ENCODE results near the gene ZNF581. TPM values are rescaled to one million over a fixed set of nuclear protein-coding genes. Genes with fewer than 3 reads are reported as not detected.

ZNF581 gene
- total and polyA plus RNA-seq, 5 donors from 2014 or later: 23.7 to 36.6 (median 33.8) TPM

DNA sequence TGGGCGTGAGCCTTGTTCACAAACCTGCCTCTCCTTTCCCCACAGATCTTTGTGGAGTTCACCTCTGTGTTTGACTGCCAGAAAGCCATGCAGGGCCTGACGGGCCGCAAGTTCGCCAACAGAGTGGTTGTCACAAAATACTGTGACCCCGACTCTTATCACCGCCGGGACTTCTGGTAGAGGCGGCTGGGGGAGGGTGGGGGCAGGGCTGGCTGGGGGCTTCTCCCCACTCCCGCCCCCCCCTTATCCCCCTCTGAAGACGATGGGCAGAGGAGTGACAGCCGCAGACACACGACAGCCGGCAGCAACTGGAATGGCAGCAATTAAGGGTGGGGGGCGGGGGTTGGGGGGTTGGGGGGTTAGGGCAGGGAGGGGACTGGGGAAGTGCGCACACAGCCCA, 30.4 kb downstream of the ZNF581 start:
- H3K4me1 Mint-ChIP-seq: peaks cover 19 to 66% (median 29%) of the 10 kb centered on the region in 4 donors
- peaks cover 19% of the 10 kb centered on the region for H3K36me3 Mint-ChIP-seq
- Histone ChIP-seq H3K4me3 (ENCODE audit: low read depth, low read length) (no peak overlapping the region), H3K27me3 (ENCODE audit: control insufficient read depth, insufficient read depth, low read length) (no peaks in the 10 kb centered on the region), H3K36me3 (ENCODE audit: control insufficient read depth, insufficient read depth, low read length) (peaks cover 45% of the 10 kb centered on the region), H3K4me1 (ENCODE audit: control insufficient read depth, insufficient read depth, low read length, poor library complexity, severe bottlenecking) (peaks cover 45% of the 10 kb centered on the region), H3K9me3 (ENCODE audit: control insufficient read depth in 2 of 2, low read length in 2 of 2) (no peaks in the 10 kb centered on the region), H3K27ac (ENCODE audit: insufficient read depth, low read length, poor library complexity, severe bottlenecking) (peak overlapping the region; percentile 85)
- DNase-seq: no peak
- no peak for ATAC-seq (ENCODE audit: low read depth in 2 of 2)
- H3K27ac Mint-ChIP-seq: peak overlapping the region in 2 of 3 donors; percentile 42 to 71
- no peaks in the 10 kb centered on the region for H3K27me3 Mint-ChIP-seq
- peak overlapping the region; percentile 47 to 76 (median 56) for H3K4me3 Mint-ChIP-seq
- H3K9me3 Mint-ChIP-seq: peaks cover 0 to 3% (median 0%) of the 10 kb centered on the region in 7 donors

DNA sequence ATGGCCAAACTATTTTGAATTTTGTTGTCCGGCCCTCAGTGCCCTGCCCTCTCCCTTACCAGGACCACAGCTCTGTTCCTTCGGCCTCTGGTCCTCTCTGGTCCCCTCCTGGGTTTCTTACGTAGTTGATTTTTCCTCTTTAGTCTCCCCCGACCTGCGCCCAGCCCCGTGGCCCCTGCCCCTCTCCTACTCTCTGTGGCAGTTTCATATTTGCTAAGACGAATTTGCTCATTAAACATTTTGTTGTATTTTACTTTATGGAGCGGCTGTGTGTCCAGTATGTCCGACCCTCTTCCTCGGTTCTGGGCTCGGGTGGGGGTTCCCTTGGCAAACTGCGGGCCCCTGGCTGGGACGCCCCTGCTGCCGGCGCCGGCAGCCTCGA, 31.0 kb downstream of the ZNF581 start:
- no peak for ATAC-seq (ENCODE audit: low read depth in 2 of 2)
- Histone ChIP-seq H3K9me3 (ENCODE audit: control insufficient read depth in 2 of 2, low read length in 2 of 2) (no peaks in the 10 kb centered on the region), H3K27ac (ENCODE audit: insufficient read depth, low read length, poor library complexity, severe bottlenecking) (peak overlapping the region; percentile 85), H3K4me3 (ENCODE audit: low read depth, low read length) (no peak overlapping the region), H3K4me1 (ENCODE audit: control insufficient read depth, insufficient read depth, low read length, poor library complexity, severe bottlenecking) (peaks cover 43% of the 10 kb centered on the region), H3K36me3 (ENCODE audit: control insufficient read depth, insufficient read depth, low read length) (peaks cover 45% of the 10 kb centered on the region), H3K27me3 (ENCODE audit: control insufficient read depth, insufficient read depth, low read length) (no peaks in the 10 kb centered on the region)
- no peak for DNase-seq
- Mint-ChIP-seq H3K4me1 (peaks cover 19 to 72% (median 30%) of the 10 kb centered on the region in 4 donors), H3K27me3 (no peaks in the 10 kb centered on the region), H3K9me3 (peaks cover 0 to 3% (median 0%) of the 10 kb centered on the region in 7 donors), H3K4me3 (peak overlapping the region in 2 of 4 donors; percentile 52 to 73), H3K27ac (peak overlapping the region; percentile 71 to 96 (median 84)), H3K36me3 (peaks cover 22% of the 10 kb centered on the region)

DNA sequence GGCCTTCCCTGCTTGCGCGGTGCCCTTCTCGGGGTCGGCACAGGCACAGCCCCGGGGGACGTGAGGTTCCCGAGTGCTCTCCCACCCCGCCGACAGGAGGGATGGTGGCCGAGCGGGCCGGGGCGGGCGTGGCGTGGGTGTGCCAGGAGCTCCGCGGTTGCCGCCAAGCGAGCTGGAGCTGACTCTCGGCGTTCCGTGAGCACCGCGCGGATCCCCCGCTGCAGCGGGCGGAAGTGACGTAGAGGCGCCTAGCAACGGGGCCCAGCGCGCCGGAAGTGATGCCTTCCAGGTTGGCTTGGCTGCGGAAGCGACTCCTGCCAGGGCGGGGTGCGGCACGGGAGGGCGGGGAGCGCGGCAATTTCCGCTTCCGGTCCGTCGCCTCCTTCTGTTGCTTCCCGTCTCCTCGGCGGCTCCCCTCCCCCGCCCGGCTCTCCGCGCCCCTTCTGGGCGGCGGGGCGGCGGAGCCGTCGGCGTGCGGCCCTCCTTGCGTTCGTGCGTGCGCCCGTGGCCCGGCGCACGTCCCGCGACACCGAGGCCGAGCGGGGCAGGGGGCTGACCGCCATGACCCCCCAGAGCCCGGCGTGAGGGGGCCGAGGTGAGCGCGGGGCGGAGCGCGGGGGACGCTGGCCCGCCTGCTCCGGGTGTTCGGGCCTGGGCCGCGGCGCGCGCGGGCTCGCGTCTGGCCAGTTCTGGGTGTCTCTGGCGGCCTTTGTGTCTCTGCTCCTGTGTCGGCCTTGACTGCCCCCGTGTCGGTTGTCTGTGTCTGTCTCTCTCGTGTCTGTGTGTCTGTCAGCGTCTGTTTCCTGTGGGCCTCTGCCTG, 31.6 kb downstream of the ZNF581 start, which contains the start of gene EPN1:
EPN1 (plus strand) TSS at position 386 of the 820 bp plus-strand sequence. CDS start 3,402 bp downstream, outside the sequence.
- peaks cover 19 to 78% (median 31%) of the 10 kb centered on the region in 4 donors for H3K4me1 Mint-ChIP-seq
- Histone ChIP-seq H3K27me3 (ENCODE audit: control insufficient read depth, insufficient read depth, low read length) (no peaks in the 10 kb centered on the region), H3K36me3 (ENCODE audit: control insufficient read depth, insufficient read depth, low read length) (peaks cover 44% of the 10 kb centered on the region), H3K9me3 (ENCODE audit: control insufficient read depth in 2 of 2, low read length in 2 of 2) (no peaks in the 10 kb centered on the region), H3K27ac (ENCODE audit: insufficient read depth, low read length, poor library complexity, severe bottlenecking) (peak within 1 kb of the TSS; percentile 85), H3K4me3 (ENCODE audit: low read depth, low read length) (peak within 1 kb of the TSS; percentile 95), H3K4me1 (ENCODE audit: control insufficient read depth, insufficient read depth, low read length, poor library complexity, severe bottlenecking) (peaks cover 41% of the 10 kb centered on the region)
- H3K27me3 Mint-ChIP-seq: no peaks in the 10 kb centered on the region
- peak within 1 kb of the TSS; percentile 94 to 100 (median 99) for H3K4me3 Mint-ChIP-seq
- peak; percentile 97 to 98 (median 98) for DNase-seq
- H3K9me3 Mint-ChIP-seq: peaks cover 0 to 3% (median 0%) of the 10 kb centered on the region in 7 donors
- peak; percentile 93 to 95 for ATAC-seq (ENCODE audit: low read depth in 2 of 2)
- H3K27ac Mint-ChIP-seq: peak within 1 kb of the TSS; percentile 92 to 97 (median 96)
- peaks cover 26% of the 10 kb centered on the region for H3K36me3 Mint-ChIP-seq

DNA sequence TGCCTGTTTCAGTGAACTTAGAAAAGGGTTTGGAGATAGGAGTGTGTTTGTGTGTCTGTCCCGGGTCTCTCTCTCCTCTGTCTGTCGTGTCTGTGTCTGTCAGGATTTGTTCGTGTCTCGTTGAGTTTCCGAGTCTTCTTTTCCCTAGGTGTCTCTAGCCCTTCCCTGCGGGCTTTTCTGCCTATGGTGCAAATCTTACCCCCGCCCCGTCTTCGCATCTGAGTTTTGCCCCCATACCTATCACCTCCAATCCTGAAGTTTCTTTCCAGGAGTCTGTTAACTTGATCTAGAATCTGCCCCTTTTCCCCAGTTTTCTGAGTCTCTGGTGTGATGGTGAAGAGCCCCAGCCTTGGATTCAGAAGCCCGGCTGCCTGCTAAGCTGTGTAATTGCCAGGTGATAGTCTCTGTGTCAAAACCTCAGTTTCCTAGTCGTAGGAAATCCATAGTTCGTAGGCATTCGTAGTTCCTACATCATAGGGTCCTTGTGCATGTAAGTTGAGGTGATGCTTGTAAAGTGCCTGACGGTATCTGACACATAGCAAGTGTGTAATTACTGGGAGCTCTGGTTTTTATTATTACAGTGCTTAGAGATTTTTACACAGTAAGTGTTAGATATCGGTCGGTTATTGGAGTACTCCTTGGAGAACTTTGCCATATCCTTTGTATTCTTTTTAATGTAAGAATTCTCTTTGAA, 32.4 kb downstream of the ZNF581 start:
- Histone ChIP-seq H3K4me3 (ENCODE audit: low read depth, low read length) (peak overlapping the region; percentile 95), H3K4me1 (ENCODE audit: control insufficient read depth, insufficient read depth, low read length, poor library complexity, severe bottlenecking) (peaks cover 40% of the 10 kb centered on the region), H3K9me3 (ENCODE audit: control insufficient read depth in 2 of 2, low read length in 2 of 2) (no peaks in the 10 kb centered on the region), H3K27ac (ENCODE audit: insufficient read depth, low read length, poor library complexity, severe bottlenecking) (peak overlapping the region; percentile 85), H3K36me3 (ENCODE audit: control insufficient read depth, insufficient read depth, low read length) (peaks cover 43% of the 10 kb centered on the region), H3K27me3 (ENCODE audit: control insufficient read depth, insufficient read depth, low read length) (no peaks in the 10 kb centered on the region)
- Mint-ChIP-seq H3K36me3 (peaks cover 22% of the 10 kb centered on the region), H3K9me3 (peaks cover 0 to 3% (median 0%) of the 10 kb centered on the region in 7 donors), H3K27me3 (no peaks in the 10 kb centered on the region), H3K4me3 (peak overlapping the region; percentile 94 to 100 (median 99)), H3K4me1 (peaks cover 19 to 76% (median 29%) of the 10 kb centered on the region in 4 donors), H3K27ac (peak overlapping the region; percentile 92 to 97 (median 96))
- DNase-seq (no peak), ATAC-seq (ENCODE audit: low read depth in 2 of 2) (no peak)

DNA sequence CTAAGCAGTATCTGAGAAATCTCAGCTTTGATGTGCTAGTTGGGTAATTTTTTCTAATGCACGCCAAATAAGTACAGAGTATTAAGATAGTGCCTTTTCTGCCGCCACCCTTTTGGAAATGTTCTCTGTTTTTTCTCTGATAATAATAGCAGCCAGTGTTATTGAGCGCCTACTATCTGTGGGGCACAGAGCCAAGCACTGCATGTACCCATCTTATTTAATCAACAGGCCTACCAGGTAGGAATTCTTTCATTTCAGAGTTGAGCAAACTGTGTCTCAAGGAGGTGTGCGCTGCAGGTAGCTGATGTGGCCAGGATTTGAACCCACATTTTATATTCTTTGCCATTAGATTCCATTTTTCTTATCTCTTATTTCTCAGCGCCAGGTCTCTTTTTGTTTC, 32.9 kb downstream of the ZNF581 start:
- H3K27ac Mint-ChIP-seq: peak overlapping the region in 2 of 3 donors; percentile 92 to 97

DNA sequence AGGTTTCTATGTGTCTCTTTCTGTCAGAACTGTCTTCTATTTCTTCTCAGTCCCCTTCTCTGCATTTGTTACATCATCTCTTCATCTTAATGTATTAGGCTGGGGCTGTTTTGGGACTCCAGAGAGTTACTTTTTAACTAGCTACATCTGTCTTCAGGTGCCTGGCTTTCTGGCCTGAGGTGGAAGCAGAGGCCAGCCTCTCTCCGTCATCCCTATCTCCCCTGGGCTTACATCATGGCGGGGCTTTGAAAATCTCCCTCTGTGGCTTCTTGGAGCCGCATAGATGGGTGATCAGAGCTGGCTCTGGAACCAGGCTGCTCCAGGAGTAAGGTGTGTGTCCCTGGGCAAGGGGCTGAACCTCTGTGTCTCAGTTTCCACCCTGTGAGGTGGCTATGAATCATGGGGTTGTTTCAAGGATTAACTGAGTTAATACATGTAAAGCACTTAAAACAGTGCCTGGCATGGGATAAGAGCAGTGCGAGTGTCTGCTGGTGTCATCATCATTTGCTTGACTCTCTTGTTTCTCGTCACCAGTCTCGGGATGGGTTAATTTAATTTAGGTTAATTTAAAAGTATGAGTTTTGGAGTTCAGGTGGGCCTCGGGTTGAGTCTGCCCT, 33.5 kb downstream of the ZNF581 start:
- Mint-ChIP-seq H3K9me3 (peaks cover 0 to 3% (median 0%) of the 10 kb centered on the region in 7 donors), H3K4me1 (peaks cover 19 to 68% (median 29%) of the 10 kb centered on the region in 4 donors), H3K36me3 (peaks cover 18% of the 10 kb centered on the region), H3K27ac (peak overlapping the region; percentile 26 to 92 (median 81)), H3K27me3 (no peaks in the 10 kb centered on the region), H3K4me3 (peak overlapping the region; percentile 75 to 100 (median 96))
- Histone ChIP-seq H3K36me3 (ENCODE audit: control insufficient read depth, insufficient read depth, low read length) (peaks cover 53% of the 10 kb centered on the region), H3K4me3 (ENCODE audit: low read depth, low read length) (peak overlapping the region; percentile 95), H3K4me1 (ENCODE audit: control insufficient read depth, insufficient read depth, low read length, poor library complexity, severe bottlenecking) (peaks cover 41% of the 10 kb centered on the region), H3K9me3 (ENCODE audit: control insufficient read depth in 2 of 2, low read length in 2 of 2) (no peaks in the 10 kb centered on the region), H3K27me3 (ENCODE audit: control insufficient read depth, insufficient read depth, low read length) (no peaks in the 10 kb centered on the region), H3K27ac (ENCODE audit: insufficient read depth, low read length, poor library complexity, severe bottlenecking) (no peak overlapping the region)
- DNase-seq (no peak), ATAC-seq (ENCODE audit: low read depth in 2 of 2) (no peak)

More for the DNA sequence above, 32.9 kb downstream of the ZNF581 start:
- Histone ChIP-seq H3K36me3 (ENCODE audit: control insufficient read depth, insufficient read depth, low read length) (peaks cover 48% of the 10 kb centered on the region), H3K27me3 (ENCODE audit: control insufficient read depth, insufficient read depth, low read length) (no peaks in the 10 kb centered on the region), H3K4me3 (ENCODE audit: low read depth, low read length) (peak overlapping the region; percentile 95), H3K27ac (ENCODE audit: insufficient read depth, low read length, poor library complexity, severe bottlenecking) (no peak overlapping the region), H3K4me1 (ENCODE audit: control insufficient read depth, insufficient read depth, low read length, poor library complexity, severe bottlenecking) (peaks cover 40% of the 10 kb centered on the region), H3K9me3 (ENCODE audit: control insufficient read depth in 2 of 2, low read length in 2 of 2) (no peaks in the 10 kb centered on the region)
- H3K27me3 Mint-ChIP-seq: no peaks in the 10 kb centered on the region
- H3K4me1 Mint-ChIP-seq: peaks cover 19 to 70% (median 27%) of the 10 kb centered on the region in 4 donors
- H3K9me3 Mint-ChIP-seq: peaks cover 0 to 3% (median 0%) of the 10 kb centered on the region in 7 donors
- H3K36me3 Mint-ChIP-seq: peaks cover 18% of the 10 kb centered on the region
- peak overlapping the region; percentile 94 to 100 (median 99) for H3K4me3 Mint-ChIP-seq
- DNase-seq (no peak), ATAC-seq (ENCODE audit: low read depth in 2 of 2) (no peak)

DNA sequence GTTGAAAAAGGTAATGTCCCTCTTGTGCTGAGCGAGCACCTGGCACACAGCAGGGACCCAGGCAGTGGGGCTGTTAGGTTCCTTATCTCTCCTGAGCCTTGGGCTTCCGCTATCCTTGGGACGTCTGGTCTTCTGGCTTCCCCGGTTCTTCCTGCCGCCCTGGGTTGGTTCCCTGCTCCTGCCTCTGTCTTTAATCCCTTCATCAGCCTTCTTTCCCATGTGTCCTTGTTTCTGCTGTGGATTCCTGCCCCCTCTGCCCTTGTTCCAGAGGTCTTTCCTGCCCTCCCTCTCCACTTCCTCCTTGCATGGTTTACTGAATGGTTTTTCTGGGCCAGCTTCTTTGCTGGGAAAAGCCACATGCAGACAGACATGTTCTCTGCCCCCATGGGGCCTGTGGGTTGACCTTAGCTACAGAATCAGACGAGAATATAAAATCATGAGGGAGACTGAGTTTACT, 34.2 kb downstream of the ZNF581 start:
- H3K36me3 Mint-ChIP-seq: peaks cover 14% of the 10 kb centered on the region
- Histone ChIP-seq H3K4me1 (ENCODE audit: control insufficient read depth, insufficient read depth, low read length, poor library complexity, severe bottlenecking) (peaks cover 44% of the 10 kb centered on the region), H3K9me3 (ENCODE audit: control insufficient read depth in 2 of 2, low read length in 2 of 2) (no peaks in the 10 kb centered on the region), H3K36me3 (ENCODE audit: control insufficient read depth, insufficient read depth, low read length) (peaks cover 52% of the 10 kb centered on the region), H3K27ac (ENCODE audit: insufficient read depth, low read length, poor library complexity, severe bottlenecking) (no peak overlapping the region), H3K27me3 (ENCODE audit: control insufficient read depth, insufficient read depth, low read length) (no peaks in the 10 kb centered on the region), H3K4me3 (ENCODE audit: low read depth, low read length) (no peak overlapping the region)
- no peak for DNase-seq
- H3K27me3 Mint-ChIP-seq: no peaks in the 10 kb centered on the region
- peak overlapping the region; percentile 32 to 92 (median 44) for H3K27ac Mint-ChIP-seq
- H3K4me3 Mint-ChIP-seq: peak overlapping the region in 3 of 4 donors; percentile 47 to 94 (median 65)
- H3K9me3 Mint-ChIP-seq: peaks cover 0 to 3% (median 0%) of the 10 kb centered on the region in 7 donors
- ATAC-seq (ENCODE audit: low read depth in 2 of 2): no peak
- H3K4me1 Mint-ChIP-seq: peaks cover 14 to 63% (median 29%) of the 10 kb centered on the region in 4 donors
